Measurements from ENCODE around the gene ACOT8. TPM values are rescaled to one million over a fixed set of nuclear protein-coding genes. Genes with fewer than 3 reads are reported as not detected.
"Not testable (repeated sequence)": the region's sequence is repeated elsewhere in the genome, so short reads cannot be mapped to it uniquely, and the experiment has no call there.

The ACOT8 gene
- 24.5 and 27.3 TPM in 2 replicates for total RNA-seq

GRCh38 chr20:45857114-45857881 lies at the start of gene ACOT8, which contains the start of gene ZSWIM3:
Gene ACOT8, minus strand, starts transcription at chr20:45857392. Its CDS starts 77 bp downstream, at chr20:45857315.
Gene ZSWIM3, plus strand, starts transcription at chr20:45857614. Its CDS starts 212 bp downstream, at chr20:45857826.
- Mint-ChIP-seq H3K4me1 (peaks cover 48% of the 10 kb centered on the region), H3K4me3 (peak within 1 kb of the TSS; percentile 94), H3K36me3 (ENCODE audit: low read depth) (peaks cover 22% of the 10 kb centered on the region), H3K27ac (peak within 1 kb of the TSS; percentile 94), H3K27me3 (no peaks in the 10 kb centered on the region), H3K9me3 (no peaks in the 10 kb centered on the region)
- peak; percentile 98 for ATAC-seq (ENCODE audit: low read depth)
- TF ChIP-seq CTCF (IDR thresholded peaks at IDR 0.05) = no peak
- POLR2A ChIA-PET = interaction anchor here (0.6 to 2.6 kb wide), 20 partner anchors 8 to 507 kb away, joined by 3 to 39 read pairs (median 4); partner anchors contain the start of genes CTSA, DNTTIP1, NEURL2 and PCIF1
- CTCF ChIA-PET = interaction anchor here (1.5 kb wide), 1 partner anchor 15 kb away, joined by 5 read pairs; no protein-coding TSS in a partner anchor
- DNase-seq = peak; percentile 67
- intact Hi-C loops (cut with micrococcal nuclease) = loop anchor here (1.0 to 2.0 kb wide), 8 partner anchors 15 to 232 kb away; partner anchors contain the start of genes CTSA, NCOA5, NEURL2 and UBE2C

GRCh38 chr20:45905505-45906079 lies 48.4 kb upstream of the ACOT8 start:
- ATAC-seq (ENCODE audit: low read depth) = no peak
- intact Hi-C loops (cut with micrococcal nuclease) = no loop called here
- Mint-ChIP-seq H3K27me3 (no peaks in the 10 kb centered on the region), H3K4me1 (peaks cover 19% of the 10 kb centered on the region), H3K27ac (no peak overlapping the region), H3K9me3 (no peaks in the 10 kb centered on the region), H3K36me3 (ENCODE audit: low read depth) (no peaks in the 10 kb centered on the region), H3K4me3 (no peak overlapping the region)
- TF ChIP-seq CTCF (IDR thresholded peaks at IDR 0.05) = no peak
- ChIA-PET CTCF (interaction anchor here (0.9 kb wide), 1 partner anchor 15 kb away, joined by 3 read pairs; no protein-coding TSS in a partner anchor), POLR2A (interaction anchor here (0.7 to 1.2 kb wide), 2 partner anchors 9 to 65 kb away, joined by 3 to 4 read pairs; no protein-coding TSS in a partner anchor)
- no peak for DNase-seq

DNA sequence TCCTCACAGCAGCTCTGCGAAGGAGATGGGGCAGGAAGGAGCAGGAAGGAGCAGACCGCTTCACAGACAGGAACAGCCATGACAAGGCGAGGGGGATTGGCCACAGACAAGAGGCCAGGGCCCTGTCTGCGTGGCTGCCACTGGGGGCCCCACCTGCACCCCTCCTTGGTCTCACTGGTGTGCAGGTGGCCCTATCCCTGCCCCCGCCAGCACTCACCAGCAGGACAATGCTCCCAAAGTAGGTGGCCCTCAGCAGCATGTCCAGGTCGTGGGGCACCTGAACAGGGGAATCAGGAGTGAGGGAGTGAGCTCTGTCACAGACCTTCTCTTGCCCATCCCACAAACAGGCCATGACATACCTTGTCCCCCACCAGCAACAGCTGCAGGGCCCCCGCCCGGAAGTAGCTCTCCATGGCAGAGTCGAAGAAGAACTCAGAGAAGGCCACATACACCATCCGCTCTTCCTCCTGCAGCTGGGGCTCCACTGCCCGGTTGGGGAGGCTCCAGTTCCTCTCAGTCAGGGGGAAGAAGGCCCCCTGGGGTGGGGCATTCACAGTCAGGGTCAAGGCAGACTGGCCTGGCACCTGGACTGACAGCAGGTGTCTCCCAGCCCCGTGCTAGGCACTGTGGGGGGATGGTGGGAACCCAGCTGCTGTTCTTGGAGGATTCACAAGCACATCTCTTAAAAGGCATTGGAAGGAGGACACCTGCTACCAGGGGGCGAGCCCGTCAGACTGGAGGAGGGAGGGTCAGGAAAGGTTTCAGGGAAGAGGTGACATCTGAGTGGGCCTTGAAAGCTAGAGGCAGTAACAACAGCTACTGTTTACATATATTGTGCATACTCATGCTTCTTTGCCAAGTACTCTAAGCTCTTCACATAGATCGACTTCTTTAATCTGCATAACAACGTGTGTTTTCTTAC lies 47.7 kb upstream of the ACOT8 start:
- intact Hi-C loops (cut with micrococcal nuclease) = no loop called here
- no peaks in the 10 kb centered on the region for H3K27me3 Mint-ChIP-seq
- peaks cover 13% of the 10 kb centered on the region for H3K4me1 Mint-ChIP-seq
- no peak overlapping the region for H3K4me3 Mint-ChIP-seq
- DNase-seq (no peak), ATAC-seq (ENCODE audit: low read depth) (no peak)
- no peak overlapping the region for H3K27ac Mint-ChIP-seq
- TF ChIP-seq CTCF (IDR thresholded peaks at IDR 0.05) = no peak
- POLR2A ChIA-PET = interaction anchor here (0.7 to 1.2 kb wide), 3 partner anchors 8 to 66 kb away, joined by 3 to 4 read pairs (median 3); no protein-coding TSS in a partner anchor
- H3K36me3 Mint-ChIP-seq (ENCODE audit: low read depth) = no peaks in the 10 kb centered on the region
- H3K9me3 Mint-ChIP-seq = no peaks in the 10 kb centered on the region
- CTCF ChIA-PET = interaction anchor here (0.9 kb wide), 1 partner anchor 15 kb away, joined by 3 read pairs; no protein-coding TSS in a partner anchor

DNA sequence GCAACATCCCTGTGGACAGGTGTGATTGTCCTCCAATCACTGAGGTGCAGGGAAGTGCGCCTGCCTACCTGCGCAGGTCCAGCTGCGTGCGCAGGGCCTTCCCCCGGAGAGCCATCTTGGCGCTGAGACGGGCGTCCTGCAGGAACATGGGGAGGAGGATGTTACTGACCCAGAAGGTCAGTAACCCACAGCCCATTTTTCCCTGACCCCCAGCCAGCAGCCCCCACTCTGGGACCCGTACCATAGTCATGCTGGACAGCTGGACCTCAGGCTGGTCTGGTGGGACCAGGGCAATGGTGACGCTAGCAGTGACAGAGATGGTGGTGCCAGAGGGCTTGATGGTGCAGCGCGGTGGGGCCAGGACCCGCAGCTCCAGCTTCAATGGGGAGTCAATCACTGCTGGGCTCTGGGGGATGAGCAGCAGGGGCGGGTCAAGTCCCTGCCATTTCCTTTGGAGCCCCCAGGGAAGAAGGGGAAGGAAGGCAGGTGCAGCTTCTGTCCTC lies 45.1 kb upstream of the ACOT8 start:
- peaks cover 12% of the 10 kb centered on the region for H3K4me1 Mint-ChIP-seq
- TF ChIP-seq CTCF (IDR thresholded peaks at IDR 0.05) = no peak
- intact Hi-C loops (cut with micrococcal nuclease) = no loop called here
- CTCF ChIA-PET = no interaction called here
- H3K36me3 Mint-ChIP-seq (ENCODE audit: low read depth) = peaks cover 17% of the 10 kb centered on the region
- DNase-seq = no peak
- no peak overlapping the region for H3K4me3 Mint-ChIP-seq
- H3K27me3 Mint-ChIP-seq = no peaks in the 10 kb centered on the region
- H3K27ac Mint-ChIP-seq = no peak overlapping the region
- ATAC-seq (ENCODE audit: low read depth) = no peak
- POLR2A ChIA-PET = interaction anchor here (0.6 to 1.1 kb wide), 3 partner anchors 12 to 54 kb away, joined by 3 read pairs; partner anchors contain the start of gene PCIF1
- no peaks in the 10 kb centered on the region for H3K9me3 Mint-ChIP-seq

DNA sequence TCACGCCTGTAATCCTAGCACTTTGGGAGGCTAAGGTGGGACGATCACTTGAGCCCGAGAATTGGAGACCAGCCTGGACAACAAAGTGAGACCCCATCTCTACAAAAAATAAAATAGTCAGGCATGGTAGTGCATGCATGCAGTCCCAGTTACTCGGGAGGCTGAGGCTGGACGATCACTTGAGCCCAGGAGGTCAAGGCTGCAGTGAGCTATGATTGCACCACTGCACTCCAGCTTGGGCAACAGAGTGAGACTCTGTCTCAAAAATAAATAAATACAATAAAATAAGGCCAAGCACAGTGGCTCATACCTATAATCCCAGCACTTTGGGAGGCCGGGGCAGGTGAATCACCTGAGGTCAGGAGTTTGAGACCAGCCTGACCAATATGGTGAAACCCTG lies 44.1 kb upstream of the ACOT8 start:
- CTCF ChIA-PET; ATAC-seq (ENCODE audit: low read depth); H3K4me3 Mint-ChIP-seq; H3K9me3 Mint-ChIP-seq; intact Hi-C loops (cut with micrococcal nuclease); H3K27ac Mint-ChIP-seq; H3K27me3 Mint-ChIP-seq; DNase-seq: not testable (repeated sequence)
- Mint-ChIP-seq H3K4me1 (peaks cover 12% of the 10 kb centered on the region), H3K36me3 (ENCODE audit: low read depth) (peaks cover 23% of the 10 kb centered on the region)
- POLR2A ChIA-PET = interaction anchor here (0.7 to 1.1 kb wide), 3 partner anchors 10 to 53 kb away, joined by 3 read pairs; partner anchors contain the start of gene PLTP
